ENCODE data around the gene MFSD2A.
"Not testable (repeated sequence)": the region's sequence is repeated elsewhere in the genome, so short reads cannot be mapped to it uniquely, and the experiment has no call there.

The MFSD2A gene

DNA sequence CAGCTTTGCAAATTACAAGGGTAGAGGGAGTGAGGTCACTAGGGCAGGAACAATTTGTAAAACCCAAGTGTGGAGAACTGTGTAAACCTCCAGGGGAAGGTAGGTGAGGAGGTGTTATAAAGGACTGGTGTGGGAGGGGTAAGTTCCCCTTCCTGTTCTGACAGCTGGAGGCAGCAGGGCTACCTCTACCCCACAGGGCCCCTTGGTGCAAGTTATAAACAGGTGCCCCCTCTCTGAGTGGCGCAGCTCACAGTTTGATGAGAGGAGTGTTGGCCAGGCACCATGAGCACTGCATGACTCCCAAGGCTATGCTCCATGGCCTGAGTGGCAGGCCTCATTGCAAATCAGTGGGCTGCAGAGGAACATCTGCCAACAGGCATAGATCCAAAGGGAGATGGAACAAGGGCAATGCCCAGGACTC lies 41.0 kb downstream of the MFSD2A start:
- TF ChIP-seq, protein P1, sequence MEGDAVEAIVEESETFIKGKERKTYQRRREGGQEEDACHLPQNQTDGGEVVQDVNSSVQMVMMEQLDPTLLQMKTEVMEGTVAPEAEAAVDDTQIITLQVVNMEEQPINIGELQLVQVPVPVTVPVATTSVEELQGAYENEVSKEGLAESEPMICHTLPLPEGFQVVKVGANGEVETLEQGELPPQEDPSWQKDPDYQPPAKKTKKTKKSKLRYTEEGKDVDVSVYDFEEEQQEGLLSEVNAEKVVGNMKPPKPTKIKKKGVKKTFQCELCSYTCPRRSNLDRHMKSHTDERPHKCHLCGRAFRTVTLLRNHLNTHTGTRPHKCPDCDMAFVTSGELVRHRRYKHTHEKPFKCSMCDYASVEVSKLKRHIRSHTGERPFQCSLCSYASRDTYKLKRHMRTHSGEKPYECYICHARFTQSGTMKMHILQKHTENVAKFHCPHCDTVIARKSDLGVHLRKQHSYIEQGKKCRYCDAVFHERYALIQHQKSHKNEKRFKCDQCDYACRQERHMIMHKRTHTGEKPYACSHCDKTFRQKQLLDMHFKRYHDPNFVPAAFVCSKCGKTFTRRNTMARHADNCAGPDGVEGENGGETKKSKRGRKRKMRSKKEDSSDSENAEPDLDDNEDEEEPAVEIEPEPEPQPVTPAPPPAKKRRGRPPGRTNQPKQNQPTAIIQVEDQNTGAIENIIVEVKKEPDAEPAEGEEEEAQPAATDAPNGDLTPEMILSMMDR (IDR thresholded peaks at IDR 0.05; ENCODE audit: extremely low read depth, missing control alignments), result no peak
- peak; percentile 81 for DNase-seq (ENCODE audit: low spot score)

DNA sequence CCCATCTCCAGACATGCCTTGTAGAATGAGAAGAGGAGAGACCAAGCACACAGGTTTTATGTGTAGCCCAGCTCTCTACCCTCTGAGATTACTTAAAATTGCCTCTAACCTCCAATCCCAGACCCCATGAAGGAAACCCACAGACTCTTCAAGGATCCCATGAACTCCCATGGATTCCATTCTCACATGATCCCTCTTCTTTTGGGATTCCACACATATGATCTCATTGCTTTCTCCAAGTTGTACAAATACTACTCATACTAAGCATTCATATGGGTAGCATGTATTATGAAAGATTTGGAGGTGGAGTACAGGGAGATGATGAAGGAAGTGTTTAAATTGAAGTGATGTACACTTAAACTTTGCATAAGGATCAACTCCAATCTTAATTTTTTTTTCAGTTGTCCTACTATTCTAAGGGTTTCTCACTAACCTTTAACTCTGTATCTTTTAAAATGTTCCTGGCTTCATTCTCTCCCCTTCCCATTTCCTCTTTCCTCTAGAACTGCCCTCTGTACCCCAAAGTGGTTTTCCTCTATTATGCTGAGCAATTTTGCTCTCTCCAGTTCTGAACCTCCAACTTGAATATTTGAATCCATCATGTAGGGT lies 41.6 kb downstream of the MFSD2A start:
- DNase-seq (ENCODE audit: low spot score), result no peak
- TF ChIP-seq, protein P1 (IDR thresholded peaks at IDR 0.05; ENCODE audit: extremely low read depth, missing control alignments), result no peak

DNA sequence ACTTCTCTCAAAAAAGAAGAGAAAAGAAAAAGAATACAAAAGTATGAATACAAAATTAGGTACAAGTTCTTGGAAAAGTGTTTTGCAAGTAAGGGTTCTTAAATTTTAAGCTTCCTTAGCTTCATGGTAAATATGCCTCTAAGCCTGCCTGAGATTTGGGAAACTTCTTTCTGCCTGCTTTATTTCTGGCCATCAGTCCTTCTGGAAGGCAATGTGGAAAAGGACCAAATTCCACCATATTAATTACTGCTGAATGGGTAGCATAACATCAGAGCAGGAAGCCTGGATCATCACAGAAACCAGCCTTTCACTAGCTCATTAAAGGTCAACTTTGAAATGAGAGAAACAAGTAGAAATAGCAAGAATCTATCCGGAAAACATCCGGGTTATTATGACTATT lies 46.5 kb downstream of the MFSD2A start:
- no peak for DNase-seq (ENCODE audit: low spot score)
- TF ChIP-seq, protein P1 (IDR thresholded peaks at IDR 0.05; ENCODE audit: extremely low read depth, missing control alignments), result no peak

DNA sequence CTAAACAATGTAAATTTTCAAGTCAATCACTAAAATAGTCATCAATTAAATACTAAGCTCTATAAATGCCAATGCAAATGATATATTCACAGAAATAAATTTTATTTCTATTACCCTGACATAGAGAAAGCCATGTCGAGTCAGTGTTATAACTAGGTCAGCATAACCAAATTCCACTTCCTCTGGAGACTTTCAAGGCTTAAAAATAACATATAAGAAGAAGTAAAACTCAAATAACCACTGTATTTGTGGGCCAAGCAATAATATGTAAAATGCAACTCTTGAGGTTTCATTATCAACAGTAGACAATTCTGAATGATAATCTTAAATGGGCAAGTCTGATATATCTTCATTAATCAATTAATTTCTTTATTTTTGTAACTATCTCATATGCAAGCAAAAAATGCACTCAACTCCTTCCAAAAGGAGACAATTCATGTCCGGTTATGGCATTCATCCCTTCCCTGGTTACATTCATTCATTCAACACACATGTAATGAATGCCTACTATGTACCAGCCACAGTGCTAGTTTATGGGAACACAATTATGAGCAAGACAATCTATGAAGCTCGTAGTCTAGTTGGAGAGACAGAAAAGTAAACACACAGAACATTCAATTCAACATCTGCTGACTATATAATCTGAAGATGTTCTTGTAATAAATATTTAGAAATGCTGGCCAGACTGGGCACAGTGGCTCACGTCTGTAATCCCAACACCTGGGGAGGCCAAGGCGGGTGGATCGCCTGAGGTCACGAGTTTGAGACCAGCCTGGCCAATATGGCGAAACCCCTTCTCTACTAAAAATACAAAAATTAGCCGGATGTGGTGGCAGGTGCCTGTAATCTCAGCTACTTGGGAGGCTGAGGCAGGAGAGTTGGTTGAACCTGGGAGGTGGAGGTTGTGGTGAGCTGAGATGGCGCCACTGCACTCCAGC lies 48.5 kb downstream of the MFSD2A start:
- TF ChIP-seq, protein P1 (IDR thresholded peaks at IDR 0.05; ENCODE audit: extremely low read depth, missing control alignments), result no peak
- peak; percentile 74 for DNase-seq (ENCODE audit: low spot score)

DNA sequence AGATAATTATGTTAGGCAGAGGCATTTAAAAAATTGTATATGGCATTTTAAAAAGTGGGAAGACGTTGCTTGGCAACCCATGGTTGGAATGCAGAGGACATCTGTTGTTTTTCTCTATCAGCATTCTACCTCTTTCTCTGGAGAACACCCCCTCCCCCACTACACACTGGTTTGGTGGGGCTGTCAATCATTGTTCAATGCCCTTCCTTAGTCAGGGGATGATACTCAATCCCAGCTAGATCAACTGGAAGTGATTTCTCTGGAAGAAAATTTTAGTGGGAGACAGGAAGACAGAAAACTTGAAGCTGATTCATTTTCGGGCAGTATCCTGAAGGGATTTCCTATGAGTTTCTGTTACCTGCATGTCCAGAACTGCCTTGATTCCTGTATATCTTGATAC lies 49.9 kb downstream of the MFSD2A start:
- no peak for DNase-seq (ENCODE audit: low spot score)
- TF ChIP-seq, protein P1 (IDR thresholded peaks at IDR 0.05; ENCODE audit: extremely low read depth, missing control alignments), result no peak

DNA sequence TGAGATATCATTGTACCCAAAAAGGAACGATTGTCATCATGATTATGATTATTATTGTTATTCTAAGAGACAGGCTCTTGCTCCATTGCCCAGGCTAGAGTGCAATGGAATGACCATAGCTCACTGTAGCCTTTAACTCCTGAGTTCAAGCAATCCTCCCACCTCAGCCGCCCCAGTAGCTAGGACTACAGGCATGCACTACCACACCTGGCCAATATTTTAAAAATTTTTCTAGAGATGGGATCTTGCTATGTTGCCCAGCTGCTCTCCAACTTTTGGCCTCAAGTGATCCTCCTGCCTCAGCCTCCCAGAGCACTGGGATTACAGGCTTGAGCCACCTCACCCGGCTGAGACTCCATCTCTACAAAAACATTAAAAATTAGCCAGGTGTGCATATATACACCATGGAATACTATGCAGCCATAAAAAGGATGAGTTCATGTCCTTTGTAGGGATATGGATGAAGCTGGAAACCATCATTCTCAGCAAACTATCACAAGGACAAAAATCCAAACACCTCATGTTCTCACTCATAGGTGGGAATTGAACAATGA lies 52.6 kb downstream of the MFSD2A start:
- not testable (repeated sequence) for DNase-seq (ENCODE audit: low spot score)

DNA sequence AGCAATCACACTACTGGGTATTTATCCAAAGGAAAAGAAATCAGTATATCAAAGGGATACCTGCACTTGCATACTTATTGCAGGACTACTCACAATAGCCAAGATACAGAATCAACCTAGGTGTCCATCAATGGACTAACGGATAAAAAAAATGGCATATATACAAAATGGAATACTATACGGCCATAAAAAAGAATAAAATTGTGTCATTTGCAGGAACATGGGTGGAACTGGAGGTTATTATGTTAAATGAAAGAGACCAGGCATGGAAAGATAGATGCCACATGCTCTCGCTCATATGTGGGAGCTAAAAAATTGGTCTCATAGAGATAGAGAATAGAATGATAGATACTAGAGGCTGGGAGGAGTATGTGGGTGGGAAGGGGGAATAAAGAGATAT lies 56.3 kb downstream of the MFSD2A start:
- TF ChIP-seq, protein P1 (IDR thresholded peaks at IDR 0.05; ENCODE audit: extremely low read depth, missing control alignments), result no peak
- no peak for DNase-seq (ENCODE audit: low spot score)
